Nephron (organoid): ENCODE data around the gene SIX1.
A peak's percentile ranks its signal among the peaks of the same experiment; 100 is the strongest.

Experiments used
- H3K27ac Mint-ChIP-seq, 3 experiments: 2 replicates each; pipeline ENCODE4 v1.8.0; 2020; ENCODE audit warnings: mixed read lengths in 3 of 3, mild to moderate bottlenecking in 2 of 3, moderate library complexity in 1 of 3
- H3K27me3 Mint-ChIP-seq: 2 replicates; pipeline ENCODE4 v1.8.0; 2021; ENCODE audit warnings: low read depth, mild to moderate bottlenecking, moderate library complexity, mixed read lengths
- H3K36me3 Mint-ChIP-seq: 2 replicates; pipeline ENCODE4 v1.8.0; 2020; ENCODE audit warnings: low read depth, mixed read lengths
- H3K4me1 Mint-ChIP-seq: 2 replicates; pipeline ENCODE4 v1.8.0; 2020; ENCODE audit warnings: mixed read lengths
- H3K4me3 Mint-ChIP-seq, 3 experiments: 2 replicates each; pipeline ENCODE4 v1.8.0; 2020; ENCODE audit warnings: mild to moderate bottlenecking in 3 of 3, mixed read lengths in 3 of 3, moderate library complexity in 2 of 3
- H3K9me3 Mint-ChIP-seq: 2 replicates; pipeline ENCODE4 v1.8.0; 2020; ENCODE audit warnings: mixed read lengths
- CTCF ChIP-seq, 3 experiments: fragments of 200-600 bp; sonication (generic); IDR thresholded peaks; one replicate each; pipeline ENCODE4 v1.5.0; 2021; ENCODE audit warnings: antibody characterized with exemption in 3 of 3; ENCODE audit not compliant: unreplicated experiment in 3 of 3

Gene SIX1

GRCh38 chr14:60622917-60623257 is 26.4 kb downstream of the SIX1 start:
- Mint-ChIP-seq H3K36me3 (no peaks in the 10 kb centered on the region), H3K4me3 (peak overlapping the region in 1 of 3 experiments; percentile 3), H3K9me3 (no peaks in the 10 kb centered on the region), H3K27ac (peak overlapping the region in 2 of 3 experiments; percentile 87 to 94), H3K27me3 (no peaks in the 10 kb centered on the region), H3K4me1 (peaks cover 43% of the 10 kb centered on the region)
- no peak for TF ChIP-seq CTCF (IDR thresholded peaks at IDR 0.05; ENCODE audit: unreplicated experiment in 3 of 3)

GRCh38 chr14:60622210-60622916 is 26.9 kb downstream of the SIX1 start:
- Mint-ChIP-seq H3K9me3 (no peaks in the 10 kb centered on the region), H3K4me1 (peaks cover 45% of the 10 kb centered on the region), H3K4me3 (peak overlapping the region in 1 of 3 experiments; percentile 9), H3K27me3 (no peaks in the 10 kb centered on the region), H3K36me3 (no peaks in the 10 kb centered on the region), H3K27ac (peak overlapping the region; percentile 7 to 94 (median 87))
- TF ChIP-seq CTCF (IDR thresholded peaks at IDR 0.05; ENCODE audit: unreplicated experiment in 3 of 3) = no peak

GRCh38 chr14:60621386-60621785 is 27.9 kb downstream of the SIX1 start:
- Mint-ChIP-seq H3K36me3 (no peaks in the 10 kb centered on the region), H3K4me3 (no peak overlapping the region), H3K27ac (peak overlapping the region in 1 of 3 experiments; percentile 87), H3K27me3 (no peaks in the 10 kb centered on the region), H3K4me1 (peaks cover 54% of the 10 kb centered on the region), H3K9me3 (no peaks in the 10 kb centered on the region)
- TF ChIP-seq CTCF (IDR thresholded peaks at IDR 0.05; ENCODE audit: unreplicated experiment in 3 of 3) = no peak

- peak overlapping the region in 2 of 3 experiments; percentile 17 to 91 for H3K27ac Mint-ChIP-seq
- H3K36me3 Mint-ChIP-seq = peaks cover 6% of the 10 kb centered on the region
- H3K4me1 Mint-ChIP-seq = peaks cover 39% of the 10 kb centered on the region
- H3K9me3 Mint-ChIP-seq = peaks cover 6% of the 10 kb centered on the region
- no peak for TF ChIP-seq CTCF (IDR thresholded peaks at IDR 0.05; ENCODE audit: unreplicated experiment in 3 of 3)
- H3K27me3 Mint-ChIP-seq = no peaks in the 10 kb centered on the region
- H3K4me3 Mint-ChIP-seq = no peak overlapping the region
These were observed 31.0 kb downstream of the SIX1 start for GRCh38 chr14:60618241-60618640.

GRCh38 chr14:60616461-60616959 is 32.8 kb downstream of the SIX1 start:
- H3K27ac Mint-ChIP-seq = peak overlapping the region; percentile 61 to 91 (median 81)
- H3K4me1 Mint-ChIP-seq = peaks cover 21% of the 10 kb centered on the region
- peak overlapping the region in 2 of 3 experiments; percentile 5 to 14 for H3K4me3 Mint-ChIP-seq
- H3K36me3 Mint-ChIP-seq = peaks cover 8% of the 10 kb centered on the region
- no peaks in the 10 kb centered on the region for H3K27me3 Mint-ChIP-seq
- TF ChIP-seq CTCF (IDR thresholded peaks at IDR 0.05; ENCODE audit: unreplicated experiment in 3 of 3) = no peak
- H3K9me3 Mint-ChIP-seq = peaks cover 9% of the 10 kb centered on the region

- Mint-ChIP-seq H3K4me1 (peaks cover 27% of the 10 kb centered on the region), H3K27ac (no peak overlapping the region), H3K9me3 (peaks cover 5% of the 10 kb centered on the region), H3K27me3 (no peaks in the 10 kb centered on the region), H3K36me3 (peaks cover 4% of the 10 kb centered on the region), H3K4me3 (no peak overlapping the region)
- no peak for TF ChIP-seq CTCF (IDR thresholded peaks at IDR 0.05; ENCODE audit: unreplicated experiment in 3 of 3)
These were observed 47.0 kb downstream of the SIX1 start for GRCh38 chr14:60602291-60602690.
